Breast epithelium (tissue), 4 donors: ENCODE data around the gene IL18RAP. TPM values are rescaled to one million over a fixed set of nuclear protein-coding genes. Genes with fewer than 3 reads are reported as not detected.

Experiments used
- DNase-seq, 2 donors: peaks; one replicate each; pipeline ENCODE4 v3.0.0-alpha.2; 2019; ENCODE audit warnings: low spot score in 2 of 2
- H3K27ac ChIP-seq, 2 donors: fragments of 200-600 bp; sonication (generic) in 1 of 2; one replicate each; pipeline ENCODE4 v1.5.1; 2016 to 2019; ENCODE audit warnings: mild to moderate bottlenecking in 1 of 2
- H3K27me3 ChIP-seq, 2 donors: fragments of 200-600 bp; sonication (generic) in 1 of 2; one replicate each; pipeline versions ENCODE4 v1.5.1 to v1.6.0; 2017 to 2019; ENCODE audit warnings: control low read depth in 1 of 2, mild to moderate bottlenecking in 1 of 2
- H3K36me3 ChIP-seq: fragments of 200-600 bp; one replicate; pipeline ENCODE4 v1.5.1; 2019
- H3K4me1 ChIP-seq, 2 donors: fragments of 200-600 bp; sonication (generic); one replicate each; pipeline ENCODE4 v1.5.1; 2016 to 2019; ENCODE audit warnings: control low read depth in 1 of 2
- H3K4me3 ChIP-seq, 3 donors: fragments of 200-600 bp; sonication (generic); 1 replicate in 2 of 3; 2 replicates in 1 of 3; pipeline ENCODE4 v1.5.1; 2016 to 2019; ENCODE audit warnings: mild to moderate bottlenecking in 3 of 3, moderate library complexity in 2 of 3
- H3K9me3 ChIP-seq, 2 donors: fragments of 200-600 bp; sonication (generic) in 1 of 2; one replicate each; pipeline ENCODE4 v1.5.1; 2016 to 2019; ENCODE audit warnings: control low read depth in 1 of 2
- CTCF ChIP-seq, 3 donors: fragments of 450-650 bp; IDR thresholded peaks; one replicate each; pipeline ENCODE4 v1.5.1; 2016 to 2017; ENCODE audit warnings: antibody characterized with exemption in 3 of 3, mild to moderate bottlenecking in 3 of 3, moderate library complexity in 3 of 3
- POLR2A ChIP-seq: fragments of 450-650 bp; IDR thresholded peaks from one replicate; pipeline ENCODE4 v1.6.1; 2016; ENCODE audit warnings: antibody characterized with exemption, mild to moderate bottlenecking, moderate library complexity
- POLR2AphosphoS5 ChIP-seq, 3 donors: sonication (generic); formaldehyde crosslinking; IDR thresholded peaks; one replicate each; pipeline ENCODE4 v1.6.1; 2017; ENCODE audit warnings: antibody characterized with exemption in 3 of 3
- intact Hi-C: fragments of 100-400 bp; cut with DNase I; formaldehyde crosslinking; loops from one replicate; pipeline ENCODE4 v1.15.1; 2023; ENCODE audit warnings: low total_unique reads
- total RNA-seq, 3 donors: library from RNA; depleted of rRNA; stranded (reverse); fragments of >200 nt; gene quantifications; one replicate each; pipeline ENCODE4 v1.1.0, GENCODE V29; 2016

IL18RAP gene
- total RNA-seq, 3 donors from 2014 or later, result 1.4 to 2.9 (median 2.3) TPM

DNA sequence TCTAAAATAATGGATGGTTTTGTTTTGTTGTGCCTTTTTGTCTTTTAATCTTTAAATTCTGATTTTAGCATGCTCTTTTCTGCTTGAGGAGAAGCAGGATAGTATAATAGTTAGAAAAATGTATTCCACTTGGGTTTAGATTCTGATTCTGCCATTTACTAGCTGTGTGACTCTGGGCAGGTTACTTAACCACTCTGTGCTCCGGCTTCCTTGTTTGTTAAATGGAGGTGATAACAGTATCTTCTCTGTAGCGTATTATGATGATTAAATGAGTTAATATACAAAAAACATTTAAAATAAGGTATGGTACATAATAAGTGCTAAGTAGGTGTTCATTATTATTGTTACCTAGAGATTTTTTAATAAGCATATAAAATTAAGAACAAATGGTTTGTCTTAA is 26.9 kb upstream of the IL18RAP start:
- Histone ChIP-seq H3K4me1 (no peaks in the 10 kb centered on the region), H3K27me3 (no peaks in the 10 kb centered on the region), H3K27ac (no peak overlapping the region), H3K4me3 (no peak overlapping the region), H3K36me3 (no peaks in the 10 kb centered on the region), H3K9me3 (no peaks in the 10 kb centered on the region)
- TF ChIP-seq POLR2AphosphoS5 (IDR thresholded peaks at IDR 0.05), result no peak
- TF ChIP-seq CTCF (IDR thresholded peaks at IDR 0.05), result no peak
- no peak for TF ChIP-seq POLR2A
- intact Hi-C loops, result no loop called here
- DNase-seq, result no peak

- no peaks in the 10 kb centered on the region for H3K4me1 ChIP-seq
- no peaks in the 10 kb centered on the region for H3K9me3 ChIP-seq
- H3K27me3 ChIP-seq, result no peaks in the 10 kb centered on the region
- DNase-seq, result no peak
- no peaks in the 10 kb centered on the region for H3K36me3 ChIP-seq
- no peak overlapping the region for H3K4me3 ChIP-seq
- TF ChIP-seq POLR2AphosphoS5 (IDR thresholded peaks at IDR 0.05) (no peak), CTCF (IDR thresholded peaks at IDR 0.05) (no peak), POLR2A (no peak)
- H3K27ac ChIP-seq, result no peak overlapping the region
- intact Hi-C loops, result no loop called here
These were observed 25.8 kb upstream of the IL18RAP start for GRCh38 chr2:102397209-102397608.

DNA sequence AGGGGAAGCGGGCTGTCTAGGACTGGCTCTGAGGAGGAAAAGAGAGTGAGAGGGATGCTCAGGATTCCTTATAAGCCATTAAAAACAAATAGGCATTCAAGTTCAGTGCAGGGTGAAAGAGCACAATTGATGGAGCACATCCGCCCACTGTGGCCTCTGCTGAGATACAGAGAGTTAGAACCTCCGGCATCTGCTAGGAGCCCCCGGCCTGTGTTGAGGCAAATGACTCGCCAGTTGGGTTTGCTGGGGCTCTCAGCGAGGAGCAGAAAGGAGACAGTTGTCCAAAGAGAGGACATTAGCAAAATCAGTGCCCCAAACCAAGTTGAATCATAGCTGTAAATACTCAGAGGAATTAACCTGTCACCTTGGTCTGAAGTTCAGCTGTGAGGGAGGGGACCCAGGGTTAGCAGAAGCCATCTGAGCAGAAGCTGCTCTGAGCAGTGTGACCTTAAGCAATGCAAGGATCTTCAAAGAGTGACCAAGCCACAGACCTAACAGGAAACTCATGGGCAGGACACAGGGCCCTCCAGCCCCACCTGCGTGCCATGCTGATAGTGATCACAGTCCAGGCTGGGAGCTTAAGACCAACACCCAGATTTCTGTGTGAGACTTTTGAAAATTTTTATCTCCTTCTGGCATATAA is 23.3 kb upstream of the IL18RAP start:
- H3K27ac ChIP-seq, result no peak overlapping the region
- intact Hi-C loops, result no loop called here
- TF ChIP-seq POLR2AphosphoS5 (IDR thresholded peaks at IDR 0.05), result no peak
- no peak for TF ChIP-seq POLR2A
- TF ChIP-seq CTCF (IDR thresholded peaks at IDR 0.05), result no peak
- H3K4me1 ChIP-seq, result no peaks in the 10 kb centered on the region
- H3K27me3 ChIP-seq, result no peaks in the 10 kb centered on the region
- H3K36me3 ChIP-seq, result no peaks in the 10 kb centered on the region
- H3K4me3 ChIP-seq, result no peak overlapping the region
- DNase-seq, result no peak
- no peaks in the 10 kb centered on the region for H3K9me3 ChIP-seq

DNA sequence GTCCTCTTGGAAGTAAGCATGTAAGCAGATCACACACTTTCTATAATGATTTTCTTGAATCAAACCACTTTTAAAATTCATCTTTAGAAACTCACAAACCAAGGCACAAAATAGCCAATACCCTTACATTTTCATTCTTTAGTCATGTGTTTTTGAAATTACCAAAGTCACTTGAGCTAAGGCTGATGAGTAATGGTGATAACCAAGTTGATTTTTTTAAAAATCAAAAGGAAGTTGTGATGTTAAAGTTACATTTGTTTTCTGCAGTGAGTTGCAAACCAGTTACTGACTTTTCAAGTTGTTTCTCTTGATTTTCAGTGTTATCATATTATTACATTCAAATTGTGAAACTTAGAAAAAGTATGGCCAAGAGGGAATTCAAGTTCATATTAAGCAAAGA is 21.5 kb upstream of the IL18RAP start:
- Histone ChIP-seq H3K27me3 (no peaks in the 10 kb centered on the region), H3K4me1 (no peaks in the 10 kb centered on the region), H3K4me3 (no peak overlapping the region), H3K9me3 (no peaks in the 10 kb centered on the region), H3K27ac (no peak overlapping the region), H3K36me3 (no peaks in the 10 kb centered on the region)
- DNase-seq, result no peak
- TF ChIP-seq CTCF (IDR thresholded peaks at IDR 0.05) (no peak), POLR2A (no peak), POLR2AphosphoS5 (IDR thresholded peaks at IDR 0.05) (no peak)
- intact Hi-C loops, result no loop called here

- no peak for DNase-seq
- Histone ChIP-seq H3K27ac (no peak overlapping the region), H3K27me3 (no peaks in the 10 kb centered on the region), H3K4me1 (no peaks in the 10 kb centered on the region), H3K4me3 (no peak overlapping the region), H3K36me3 (no peaks in the 10 kb centered on the region), H3K9me3 (no peaks in the 10 kb centered on the region)
- intact Hi-C loops, result no loop called here
- no peak for TF ChIP-seq CTCF (IDR thresholded peaks at IDR 0.05)
- no peak for TF ChIP-seq POLR2AphosphoS5 (IDR thresholded peaks at IDR 0.05)
- no peak for TF ChIP-seq POLR2A
These were observed 21.1 kb upstream of the IL18RAP start for GRCh38 chr2:102401865-102402264.
